Suprapubic skin (tissue), 4 donors: ENCODE measurements around the gene GALNT2. TPM values are rescaled to one million over a fixed set of nuclear protein-coding genes. Genes with fewer than 3 reads are reported as not detected.
A peak's percentile ranks its signal among the peaks of the same experiment; 100 is the strongest.

Source experiments
- DNase-seq, 2 donors: peaks; one replicate each; pipeline ENCODE4 v3.0.0-alpha.2; 2019; ENCODE audit warnings: low spot score in 2 of 2
- H3K27ac ChIP-seq: fragments of 200-600 bp; sonication (generic); one replicate; pipeline ENCODE4 v1.5.1; 2019
- H3K27me3 ChIP-seq: fragments of 200-600 bp; sonication (generic); one replicate; pipeline ENCODE4 v1.5.1; 2019
- H3K36me3 ChIP-seq: fragments of 200-600 bp; sonication (generic); one replicate; pipeline ENCODE4 v1.5.1; 2019
- H3K4me1 ChIP-seq: fragments of 200-600 bp; sonication (generic); one replicate; pipeline ENCODE4 v1.5.1; 2019
- H3K4me3 ChIP-seq: fragments of 200-600 bp; sonication (generic); one replicate; pipeline ENCODE4 v1.5.1; 2019; ENCODE audit warnings: mild to moderate bottlenecking
- H3K9me3 ChIP-seq: fragments of 200-600 bp; sonication (generic); one replicate; pipeline ENCODE4 v1.5.1; 2019
- CTCF ChIP-seq, 2 donors: fragments of 200-600 bp in 1 of 2; fragments of 450-650 bp in 1 of 2; sonication (generic) in 1 of 2; IDR thresholded peaks; one replicate each; pipeline ENCODE4 v1.5.1; 2016 to 2019; ENCODE audit warnings: antibody characterized with exemption in 2 of 2, mild to moderate bottlenecking in 1 of 2, moderate library complexity in 1 of 2
- EP300 ChIP-seq: sonication (generic); formaldehyde crosslinking; IDR thresholded peaks from one replicate; pipeline ENCODE4 v1.6.1; 2017; ENCODE audit warnings: antibody characterized with exemption
- POLR2A ChIP-seq, 2 donors: fragments of 450-650 bp; IDR thresholded peaks; one replicate each; pipeline ENCODE4 v1.6.1; 2017; ENCODE audit warnings: antibody characterized with exemption in 2 of 2, mild to moderate bottlenecking in 2 of 2, moderate library complexity in 2 of 2
- POLR2AphosphoS5 ChIP-seq, 3 donors: sonication (generic); formaldehyde crosslinking; IDR thresholded peaks; one replicate each; pipeline ENCODE4 v1.6.1; 2017; ENCODE audit warnings: antibody characterized with exemption in 3 of 3
- WGBS: methylation state at CpG from one replicate; pipeline ENCODE4 v1.1.5; 2018; 5-methylcytosine and 5-hydroxymethylcytosine counted together
- total RNA-seq, 4 donors: library from RNA; depleted of rRNA; stranded (reverse); fragments of >200 nt; gene quantifications; one replicate each; pipeline ENCODE4 v1.1.0, GENCODE V29; 2016

GALNT2 gene
- total RNA-seq, 4 donors from 2014 or later = 24.1 to 40.2 (median 36.4) TPM

- 84% methylated on average over 15 of the region's 15 CpGs for WGBS
Measured at GRCh38 chr1:230174471-230175162, 107.6 kb downstream of the GALNT2 start.

GRCh38 chr1:230175163-230175747 is 108.2 kb downstream of the GALNT2 start:
- DNase-seq = no peak
- peaks cover 1% of the 10 kb centered on the region for H3K4me1 ChIP-seq
- TF ChIP-seq EP300 (no peak), CTCF (IDR thresholded peaks at IDR 0.05) (no peak), POLR2A (IDR thresholded peaks at IDR 0.05) (no peak)
- no peak overlapping the region for H3K27ac ChIP-seq
- H3K36me3 ChIP-seq = peaks cover 7% of the 10 kb centered on the region
- no peaks in the 10 kb centered on the region for H3K9me3 ChIP-seq
- WGBS = 81% methylated on average over 4 of the region's 4 CpGs
- H3K4me3 ChIP-seq = no peak overlapping the region
- H3K27me3 ChIP-seq = no peaks in the 10 kb centered on the region

More at GRCh38 chr1:230174471-230175162, 107.6 kb downstream of the GALNT2 start:
- H3K4me3 ChIP-seq = no peak overlapping the region
- H3K36me3 ChIP-seq = peaks cover 7% of the 10 kb centered on the region
- no peaks in the 10 kb centered on the region for H3K27me3 ChIP-seq
- H3K9me3 ChIP-seq = no peaks in the 10 kb centered on the region
- no peak for DNase-seq
- H3K4me1 ChIP-seq = peaks cover 4% of the 10 kb centered on the region
- TF ChIP-seq POLR2A (IDR thresholded peaks at IDR 0.05) (no peak), CTCF (IDR thresholded peaks at IDR 0.05) (no peak), POLR2AphosphoS5 (IDR thresholded peaks at IDR 0.05) (no peak), EP300 (no peak)
- H3K27ac ChIP-seq = no peak overlapping the region

- no peak for TF ChIP-seq CTCF (IDR thresholded peaks at IDR 0.05)
- TF ChIP-seq EP300 = no peak
- TF ChIP-seq POLR2AphosphoS5 (IDR thresholded peaks at IDR 0.05) = no peak
- TF ChIP-seq POLR2A (IDR thresholded peaks at IDR 0.05) = no peak
- peaks cover 7% of the 10 kb centered on the region for H3K36me3 ChIP-seq
- no peak overlapping the region for H3K27ac ChIP-seq
- H3K4me3 ChIP-seq = no peak overlapping the region
- H3K27me3 ChIP-seq = no peaks in the 10 kb centered on the region
- H3K9me3 ChIP-seq = no peaks in the 10 kb centered on the region
- H3K4me1 ChIP-seq = no peaks in the 10 kb centered on the region
- WGBS = 79% methylated on average over 5 of the region's 5 CpGs
- DNase-seq = no peak
Measured at GRCh38 chr1:230175839-230176238, 108.8 kb downstream of the GALNT2 start.

- Histone ChIP-seq H3K27me3 (no peaks in the 10 kb centered on the region), H3K4me1 (no peaks in the 10 kb centered on the region), H3K9me3 (no peaks in the 10 kb centered on the region), H3K36me3 (peaks cover 7% of the 10 kb centered on the region), H3K27ac (no peak overlapping the region), H3K4me3 (no peak overlapping the region)
- TF ChIP-seq POLR2A (IDR thresholded peaks at IDR 0.05) = no peak
- no peak for TF ChIP-seq CTCF (IDR thresholded peaks at IDR 0.05)
- TF ChIP-seq EP300 = no peak
- no peak for TF ChIP-seq POLR2AphosphoS5 (IDR thresholded peaks at IDR 0.05)
- 78% methylated on average over 4 of the region's 4 CpGs for WGBS
- DNase-seq = no peak
Measured at GRCh38 chr1:230176326-230176725, 109.3 kb downstream of the GALNT2 start.

- H3K27me3 ChIP-seq = no peaks in the 10 kb centered on the region
- peaks cover 7% of the 10 kb centered on the region for H3K36me3 ChIP-seq
- H3K27ac ChIP-seq = no peak overlapping the region
- WGBS = 70% methylated on average over 17 of the region's 17 CpGs
- no peak for DNase-seq
- H3K4me1 ChIP-seq = no peaks in the 10 kb centered on the region
- H3K9me3 ChIP-seq = no peaks in the 10 kb centered on the region
- TF ChIP-seq POLR2AphosphoS5 (IDR thresholded peaks at IDR 0.05) (no peak), CTCF (IDR thresholded peaks at IDR 0.05) (no peak), EP300 (no peak), POLR2A (IDR thresholded peaks at IDR 0.05) (no peak)
- H3K4me3 ChIP-seq = peak overlapping the region; percentile 20
Measured at GRCh38 chr1:230176871-230177411, 109.9 kb downstream of the GALNT2 start.
